SK-N-SH (cell line): ENCODE data around the gene TMCC2. TPM values are rescaled to one million over a fixed set of nuclear protein-coding genes. Genes with fewer than 3 reads are reported as not detected.

ENCODE experiments used
- CTCF ChIA-PET: fragments of 300-600, 350-600 bp; formaldehyde crosslinking; extraction: SDS; loops from one replicate; lab custom pipeline; 2021; lab: Yijun Ruan, JAX
- POLR2A ChIA-PET: fragments of 350-600 bp; sonication (Branson Sonifier 250); formaldehyde crosslinking; extraction: SDS; loops from one replicate; lab custom pipeline; 2020; ENCODE audit warnings: antibody characterized with exemption, inconsistent platforms; lab: Yijun Ruan, JAX
- DNase-seq: peaks from one replicate; pipeline ENCODE4 v3.0.0; 2012
- H2AFZ ChIP-seq: fragments of 200-600 bp; sonication (generic); 2 replicates; pipeline ENCODE4 v1.8.1; 2016; ENCODE audit warnings: antibody characterized with exemption, mild to moderate bottlenecking, low read depth
- H3F3A ChIP-seq: fragments of 200-600 bp; sonication (generic); replicated peaks from 2 replicates; pipeline ENCODE3; 2016; ENCODE audit warnings: antibody characterized with exemption, mild to moderate bottlenecking; ENCODE audit not compliant: insufficient read depth
- H3K27ac ChIP-seq, 2 experiments: fragments of 200-500 bp in 1 of 2; fragments of 200-600 bp in 1 of 2; sonication (Bioruptor generic) in 1 of 2; sonication (generic), shearing (Covaris generic) in 1 of 2; 2 replicates each; pipeline versions ENCODE4 v1.5.1 to v1.6.1; 2014 to 2016; ENCODE audit warnings: low read depth in 2 of 2, inconsistent platforms in 1 of 2, low read length in 1 of 2, mild to moderate bottlenecking in 1 of 2, mixed read lengths in 1 of 2
- H3K27me3 ChIP-seq: fragments of 200-600 bp; sonication (generic), shearing (Covaris generic); 2 replicates; pipeline ENCODE4 v1.6.1; 2016; ENCODE audit warnings: mixed run types; ENCODE audit not compliant: insufficient read depth
- H3K36me3 ChIP-seq, 2 experiments: fragments of 200-500 bp in 1 of 2; fragments of 200-600 bp in 1 of 2; sonication (Bioruptor generic) in 1 of 2; sonication (generic) in 1 of 2; replicated peaks in 1 of 2; 2 replicates each; pipeline versions ENCODE3 to v1.5.1; 2014 to 2016; ENCODE audit warnings: low read length in 1 of 2, mild to moderate bottlenecking in 1 of 2; ENCODE audit not compliant: insufficient read depth in 2 of 2, control insufficient read depth in 1 of 2
- H3K4me1 ChIP-seq, 2 experiments: fragments of 200-500 bp in 1 of 2; fragments of 200-600 bp in 1 of 2; sonication (Bioruptor generic) in 1 of 2; sonication (generic), shearing (Covaris generic) in 1 of 2; 2 replicates each; pipeline versions ENCODE4 v1.5.1 to v1.6.1; 2014 to 2016; ENCODE audit warnings: low read depth in 1 of 2, low read length in 1 of 2, mixed run types in 1 of 2; ENCODE audit not compliant: insufficient read depth in 2 of 2, control insufficient read depth in 1 of 2
- H3K4me2 ChIP-seq: fragments of 200-600 bp; sonication (generic), shearing (Covaris generic); 2 replicates; pipeline ENCODE4 v1.6.1; 2017; ENCODE audit warnings: mixed run types
- H3K4me3 ChIP-seq, 2 experiments: fragments of 200-500 bp in 1 of 2; fragments of 200-600 bp in 1 of 2; sonication (Bioruptor generic) in 1 of 2; sonication (generic), shearing (Covaris generic) in 1 of 2; 2 replicates each; pipeline versions ENCODE4 v1.5.1 to v1.8.1; 2014 to 2016; ENCODE audit warnings: low read depth in 2 of 2, inconsistent platforms in 1 of 2, low read length in 1 of 2, mild to moderate bottlenecking in 1 of 2, mixed read lengths in 1 of 2, moderate library complexity in 1 of 2
- H3K79me2 ChIP-seq: fragments of 200-600 bp; sonication (generic); 2 replicates; pipeline ENCODE4 v1.8.1; 2017; ENCODE audit warnings: mild to moderate bottlenecking; ENCODE audit not compliant: insufficient read depth
- H3K9ac ChIP-seq: fragments of 200-600 bp; sonication (generic); 2 replicates; pipeline ENCODE4 v1.6.1; 2017; ENCODE audit warnings: mixed run types
- H3K9me2 ChIP-seq: fragments of 200-600 bp; sonication (generic); 2 replicates; pipeline ENCODE4 v1.6.1; 2017; ENCODE audit warnings: mixed run types
- H3K9me3 ChIP-seq: fragments of 200-600 bp; sonication (generic); 2 replicates; pipeline ENCODE4 v1.6.1; 2017; ENCODE audit warnings: mixed run types, mild to moderate bottlenecking, moderate library complexity
- H4K20me1 ChIP-seq: fragments of 200-600 bp; sonication (generic); 2 replicates; pipeline ENCODE4 v1.6.1; 2017; ENCODE audit warnings: mild to moderate bottlenecking, mixed run types; ENCODE audit not compliant: insufficient read depth
- CHD2 ChIP-seq: fragments of 150-350 bp; IDR thresholded peaks from 2 replicates; pipeline ENCODE4 v1.6.1; 2018; ENCODE audit warnings: low read length; ENCODE audit not compliant: partially characterized antibody
- CTCF ChIP-seq: fragments of 200-600 bp; sonication (generic); IDR thresholded peaks from 2 replicates; pipeline ENCODE4 v1.6.1; 2017; ENCODE audit warnings: antibody characterized with exemption, mild to moderate bottlenecking, moderate library complexity
- EP300 ChIP-seq, 2 experiments: IDR thresholded peaks; 2 replicates each; pipeline versions ENCODE4 v1.4.0 to v1.6.1; 2012; ENCODE audit warnings: borderline replicate concordance in 1 of 2, low read depth in 1 of 2, low read length in 1 of 2
- EZH2phosphoT487 ChIP-seq: fragments of 200-600 bp; sonication (generic); IDR thresholded peaks from 2 replicates; pipeline ENCODE4 v1.6.1; 2017; ENCODE audit warnings: low read depth, mixed run types, mild to moderate bottlenecking, antibody characterized with exemption, moderate library complexity, borderline replicate concordance
- FOXJ3 ChIP-seq: sonication (generic); formaldehyde crosslinking; IDR thresholded peaks from 2 replicates; pipeline ENCODE4 v1.5.1; 2020; ENCODE audit warnings: mild to moderate bottlenecking, missing genetic modification reagents
- FOXM1 ChIP-seq: IDR thresholded peaks from 2 replicates; pipeline ENCODE4 v1.4.0; 2012; ENCODE audit warnings: low read depth, mild to moderate bottlenecking
- GABPA ChIP-seq: IDR thresholded peaks from 2 replicates; pipeline ENCODE4 v1.4.0; 2012; ENCODE audit warnings: low read depth, mild to moderate bottlenecking
- GATA2 ChIP-seq: sonication (generic); formaldehyde crosslinking; IDR thresholded peaks from 2 replicates; pipeline ENCODE4 v1.5.0; 2020; ENCODE audit warnings: mild to moderate bottlenecking, missing genetic modification reagents
- IRF3 ChIP-seq: fragments of 150-350 bp; IDR thresholded peaks from 2 replicates; pipeline ENCODE4 v1.6.1; 2016; ENCODE audit warnings: mild to moderate bottlenecking, low read depth, low read length
- MXI1 ChIP-seq: IDR thresholded peaks from 2 replicates; pipeline ENCODE4 v1.6.1; 2012; ENCODE audit warnings: mild to moderate bottlenecking, low read depth, low read length, improper control_type of control experiment
- NFIC ChIP-seq: IDR thresholded peaks from 2 replicates; pipeline ENCODE4 v1.4.0; 2012; ENCODE audit warnings: borderline replicate concordance
- RCOR1 ChIP-seq: fragments of 150-350 bp; IDR thresholded peaks from 2 replicates; pipeline ENCODE4 v1.6.1; 2017; ENCODE audit warnings: antibody characterized with exemption, low read length
- REST ChIP-seq: IDR thresholded peaks from 2 replicates; pipeline ENCODE4 v1.6.1; 2012; ENCODE audit warnings: mild to moderate bottlenecking, low read depth, low read length, moderate library complexity
- RXRA ChIP-seq: IDR thresholded peaks from 2 replicates; pipeline ENCODE4 v1.4.0; 2012; ENCODE audit warnings: low read depth, mild to moderate bottlenecking, borderline replicate concordance
- TAF1 ChIP-seq: IDR thresholded peaks from 2 replicates; pipeline ENCODE4 v1.6.1; 2012; ENCODE audit warnings: low read depth, mild to moderate bottlenecking, low read length, moderate library complexity, borderline replicate concordance
- TCF12 ChIP-seq: IDR thresholded peaks from 2 replicates; pipeline ENCODE4 v1.4.0; 2012
- WGBS: methylation state at CpG from one replicate; pipeline ENCODE4 v1.1.6; 2017; ENCODE audit warnings: low lambda C conversion rate; 5-methylcytosine and 5-hydroxymethylcytosine counted together
- polyA plus RNA-seq, 3 experiments: library from polyadenylated mRNA; depleted of rRNA; stranded (reverse); fragments of >200 nt; gene quantifications; 2 replicates each; pipeline ENCODE4 v1.2.3, GENCODE V29; 2012

The TMCC2 gene
- polyA plus RNA-seq, 1 of the 3 experiments (the other 2 are of a cell fraction), result 6.0 TPM

- Histone ChIP-seq H3K79me2 (no peaks in the 10 kb centered on the region), H3K9me2 (no peaks in the 10 kb centered on the region), H3K4me2 (no peak overlapping the region), H3K36me3 (no peaks in the 10 kb centered on the region), H3K27me3 (no peaks in the 10 kb centered on the region), H3K4me3 (no peak overlapping the region), H3K9me3 (no peaks in the 10 kb centered on the region), H3K9ac (no peak overlapping the region), H3K27ac (no peak overlapping the region), H2AFZ (no peak overlapping the region), H4K20me1 (no peaks in the 10 kb centered on the region), H3K4me1 (peaks cover 3 to 10% of the 10 kb centered on the region in 2 experiments; a peak in 3 of 4 replicates), H3F3A (no peaks in the 10 kb centered on the region)
- TF ChIP-seq GATA2 (CRISPR knock-in tag) (no peak), TCF12 (no peak), REST (no peak)
- DNase-seq, result no peak
- 69% methylated on average over 3 of the region's 3 CpGs for WGBS
- CTCF ChIA-PET, result interaction anchor here (1.0 to 38.3 kb wide), 11 partner anchors 13 to 283 kb away, joined by 3 to 1368 read pairs (median 9); partner anchors contain the start of genes NUAK2 and TMCC2
- POLR2A ChIA-PET, result interaction anchor here (0.5 kb wide), 1 partner anchor 474 kb away, joined by 3 read pairs; no protein-coding TSS in a partner anchor
These were observed 44.8 kb downstream of the TMCC2 start for GRCh38 chr1:205272536-205272935.

- Histone ChIP-seq H3K9ac (no peak overlapping the region), H3K27ac (no peak overlapping the region)
- peak; percentile 91 for DNase-seq
- TF ChIP-seq CTCF, result peak; percentile 95
- no peak for TF ChIP-seq IRF3
- TF ChIP-seq MXI1, result no peak
- no peak for TF ChIP-seq FOXJ3
- no peak for TF ChIP-seq EZH2phosphoT487
- TF ChIP-seq GABPA, result no peak
- no peak for TF ChIP-seq FOXM1
- TF ChIP-seq RXRA, result no peak
- no peak for TF ChIP-seq REST
- TF ChIP-seq TAF1, result no peak
- TF ChIP-seq CHD2, result no peak
- TF ChIP-seq NFIC, result no peak
- no peak for TF ChIP-seq GATA2 (CRISPR knock-in tag)
- TF ChIP-seq EP300 (IDR thresholded peaks at IDR 0.05; ENCODE audit: borderline replicate concordance in 1 of 2, low read depth in 1 of 2, low read length in 1 of 2), result no peak
- no peak for TF ChIP-seq RCOR1
These were observed 45.8 kb downstream of the TMCC2 start for GRCh38 chr1:205273551-205273982.

More at GRCh38 chr1:205273551-205273982, 45.8 kb downstream of the TMCC2 start:
- CTCF ChIA-PET, result interaction anchor here (0.6 to 38.3 kb wide), 63 partner anchors 12 to 854 kb away, joined by 3 to 1368 read pairs (median 4); partner anchors contain the start of genes NUAK2 and TMCC2
- Histone ChIP-seq H3K4me3 (no peak overlapping the region; a peak in 1 of 4 replicates), H3F3A (no peaks in the 10 kb centered on the region), H3K9me2 (no peaks in the 10 kb centered on the region), H3K27me3 (no peaks in the 10 kb centered on the region), H3K36me3 (no peaks in the 10 kb centered on the region), H3K4me1 (peaks cover 3 to 10% of the 10 kb centered on the region in 2 experiments; a peak in 3 of 4 replicates), H3K9me3 (no peaks in the 10 kb centered on the region), H4K20me1 (no peaks in the 10 kb centered on the region), H3K79me2 (no peaks in the 10 kb centered on the region), H3K4me2 (no peak overlapping the region), H2AFZ (no peak overlapping the region)
- 15% methylated on average over 5 of the region's 7 CpGs for WGBS
- POLR2A ChIA-PET, result interaction anchor here (1.1 kb wide), 1 partner anchor 52 kb away, joined by 12 read pairs; no protein-coding TSS in a partner anchor
